Panc1 (cell line): Measurements from ENCODE around the gene LIPE. TPM values are rescaled to one million over a fixed set of nuclear protein-coding genes. Genes with fewer than 3 reads are reported as not detected.

Experiments
- ATAC-seq: fragments of 200-7000 bp; cut with Tn5 transposase; 2 replicates; pipeline ENCODE4 v1.9.1; 2020; ENCODE audit warnings: mild to moderate bottlenecking, moderate library complexity
- BruUV-seq: library from RNA; stranded (reverse); fragments of 400-500 nt; replicated peaks from 2 replicates; lab custom pipeline; 2021; lab: Mats Ljungman, UMichigan
- CTCF ChIA-PET: fragments of 300-600 bp; sonication (Branson Sonifier 250); formaldehyde crosslinking; loops from one replicate; lab custom pipeline; 2022; ENCODE audit warnings: antibody characterized with exemption; lab: Charles Lee
- POLR2A ChIA-PET: fragments of 300-600 bp; sonication (Branson Sonifier 250); formaldehyde crosslinking; loops from one replicate; lab custom pipeline; 2022; ENCODE audit warnings: antibody characterized with exemption; lab: Charles Lee
- DNase-seq: peaks from one replicate; pipeline ENCODE4 v3.0.0-alpha.2; 2010; ENCODE audit warnings: low read depth, low spot score
- H3K27ac ChIP-seq: 2 replicates; pipeline ENCODE4 v1.5.1; 2011; ENCODE audit warnings: mild to moderate bottlenecking, low read length, inconsistent platforms
- H3K27me3 ChIP-seq: fragments of 200-500 bp; sonication (Bioruptor generic); 2 replicates; pipeline ENCODE4 v1.6.0; 2014; ENCODE audit warnings: low read length, inconsistent platforms; ENCODE audit not compliant: control insufficient read depth, insufficient read depth
- H3K36me3 ChIP-seq: fragments of 200-500 bp; sonication (Bioruptor generic); 2 replicates; pipeline ENCODE4 v1.5.1; 2014; ENCODE audit warnings: inconsistent platforms, mild to moderate bottlenecking, low read length, moderate library complexity; ENCODE audit not compliant: control insufficient read depth, insufficient read depth
- H3K4me1 ChIP-seq: 2 replicates; pipeline ENCODE4 v1.5.1; 2011; ENCODE audit warnings: inconsistent platforms, mild to moderate bottlenecking, low read length, moderate library complexity; ENCODE audit not compliant: control insufficient read depth, insufficient read depth
- H3K4me3 ChIP-seq, 2 experiments: 2 replicates each; pipeline ENCODE4 v1.5.1; 2011 to 2012; ENCODE audit warnings: low read depth in 2 of 2, low read length in 2 of 2, mild to moderate bottlenecking in 2 of 2, inconsistent platforms in 1 of 2, moderate library complexity in 1 of 2
- H3K9me3 ChIP-seq: fragments of 200-500 bp; sonication (Bioruptor generic); 2 replicates; pipeline ENCODE4 v1.5.1; 2014; ENCODE audit warnings: low read depth, mild to moderate bottlenecking, inconsistent platforms, low read length, moderate library complexity; ENCODE audit not compliant: control insufficient read depth, insufficient read depth
- POLR2AphosphoS5 ChIP-seq: IDR thresholded peaks from 2 replicates; pipeline ENCODE4 v1.6.1; 2012; ENCODE audit warnings: mild to moderate bottlenecking, low read depth, low read length, moderate library complexity
- SIN3A ChIP-seq: IDR thresholded peaks from 2 replicates; pipeline ENCODE4 v1.6.1; 2012; ENCODE audit warnings: low read depth, mild to moderate bottlenecking, low read length, moderate library complexity, borderline replicate concordance; ENCODE audit not compliant: insufficient read depth
- TCF7L2 ChIP-seq: IDR thresholded peaks from 2 replicates; pipeline ENCODE4 v1.6.1; 2011; ENCODE audit warnings: mild to moderate bottlenecking, low read depth, low read length, inconsistent platforms
- in situ Hi-C: cut with HindIII; loops from 2 replicates; pipeline ENCODE4 v1.10.0; 2016; ENCODE audit warnings: low sequenced_read_pairs, low pct_unique_long_range_greater_than_20kb
- intact Hi-C: fragments of 100-400 bp; cut with micrococcal nuclease; formaldehyde crosslinking; loops from one replicate; pipeline ENCODE4 v1.10.0; 2022; ENCODE audit not compliant: unreplicated experiment
- total RNA-seq: library from RNA; stranded (reverse); gene quantifications from one replicate; pipeline ENCODE4 v1.2.1, GENCODE V29; 2021; ENCODE audit not compliant: unreplicated experiment
- TF ChIP-seq, protein P1 (sequence below), 2 experiments: IDR thresholded peaks; 2 replicates each; pipeline ENCODE4 v1.6.1; 2011 to 2012; ENCODE audit warnings: low read depth in 2 of 2, control low read depth in 1 of 2, low read length in 1 of 2, mild to moderate bottlenecking in 1 of 2, moderate library complexity in 1 of 2; ENCODE audit not compliant: insufficient read depth in 1 of 2
- TF ChIP-seq, protein P2 (sequence below): fragments of 450-650 bp; IDR thresholded peaks from 2 replicates; pipeline ENCODE4 v1.5.1; 2017; ENCODE audit warnings: mild to moderate bottlenecking

The LIPE gene
- total RNA-seq, 1 experiment from 2014 or later = 3.4 TPM

DNA sequence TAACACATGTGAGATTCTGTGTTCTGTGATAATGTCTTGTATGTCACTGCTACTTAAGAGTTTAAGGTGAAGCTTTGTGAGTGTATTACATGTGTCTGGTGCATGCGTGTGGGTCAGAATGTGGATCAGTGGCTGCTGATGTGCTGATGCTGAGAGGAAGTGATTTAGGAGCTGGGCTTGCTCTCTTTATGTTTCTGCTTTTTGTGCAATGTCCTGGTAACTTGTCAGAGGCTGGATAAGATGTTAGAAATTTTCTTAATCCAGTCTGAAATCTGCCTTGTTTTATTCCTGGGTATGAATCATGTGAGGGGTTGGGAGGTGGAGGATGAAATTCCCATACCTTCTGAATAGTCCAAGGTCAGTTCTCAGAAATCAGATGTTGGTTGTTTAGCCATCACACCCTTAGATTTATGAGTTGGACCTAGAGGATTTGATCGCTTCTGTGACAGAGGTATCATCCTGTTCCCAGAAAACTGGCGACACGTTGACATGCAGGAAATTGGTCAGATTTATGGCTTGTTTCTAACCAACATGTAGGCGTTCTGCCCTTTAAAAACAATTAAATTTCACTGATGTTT is 40.1 kb upstream of the LIPE start:
- intact Hi-C loops (no loop called here), in situ Hi-C loops (no loop called here)
- H3K4me1 ChIP-seq = 0 out of 2 replicates have a peak, but pooled peaks cover 2% of the 10 kb centered on the region
- CTCF ChIA-PET = no interaction called here
- H3K36me3 ChIP-seq = no peaks in the 10 kb centered on the region
- H3K4me3 ChIP-seq = no peak overlapping the region
- no peak overlapping the region for H3K27ac ChIP-seq
- TF ChIP-seq, protein P1, sequence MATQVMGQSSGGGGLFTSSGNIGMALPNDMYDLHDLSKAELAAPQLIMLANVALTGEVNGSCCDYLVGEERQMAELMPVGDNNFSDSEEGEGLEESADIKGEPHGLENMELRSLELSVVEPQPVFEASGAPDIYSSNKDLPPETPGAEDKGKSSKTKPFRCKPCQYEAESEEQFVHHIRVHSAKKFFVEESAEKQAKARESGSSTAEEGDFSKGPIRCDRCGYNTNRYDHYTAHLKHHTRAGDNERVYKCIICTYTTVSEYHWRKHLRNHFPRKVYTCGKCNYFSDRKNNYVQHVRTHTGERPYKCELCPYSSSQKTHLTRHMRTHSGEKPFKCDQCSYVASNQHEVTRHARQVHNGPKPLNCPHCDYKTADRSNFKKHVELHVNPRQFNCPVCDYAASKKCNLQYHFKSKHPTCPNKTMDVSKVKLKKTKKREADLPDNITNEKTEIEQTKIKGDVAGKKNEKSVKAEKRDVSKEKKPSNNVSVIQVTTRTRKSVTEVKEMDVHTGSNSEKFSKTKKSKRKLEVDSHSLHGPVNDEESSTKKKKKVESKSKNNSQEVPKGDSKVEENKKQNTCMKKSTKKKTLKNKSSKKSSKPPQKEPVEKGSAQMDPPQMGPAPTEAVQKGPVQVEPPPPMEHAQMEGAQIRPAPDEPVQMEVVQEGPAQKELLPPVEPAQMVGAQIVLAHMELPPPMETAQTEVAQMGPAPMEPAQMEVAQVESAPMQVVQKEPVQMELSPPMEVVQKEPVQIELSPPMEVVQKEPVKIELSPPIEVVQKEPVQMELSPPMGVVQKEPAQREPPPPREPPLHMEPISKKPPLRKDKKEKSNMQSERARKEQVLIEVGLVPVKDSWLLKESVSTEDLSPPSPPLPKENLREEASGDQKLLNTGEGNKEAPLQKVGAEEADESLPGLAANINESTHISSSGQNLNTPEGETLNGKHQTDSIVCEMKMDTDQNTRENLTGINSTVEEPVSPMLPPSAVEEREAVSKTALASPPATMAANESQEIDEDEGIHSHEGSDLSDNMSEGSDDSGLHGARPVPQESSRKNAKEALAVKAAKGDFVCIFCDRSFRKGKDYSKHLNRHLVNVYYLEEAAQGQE (IDR thresholded peaks at IDR 0.05; ENCODE audit: insufficient read depth in 1 of 2, low read depth in 2 of 2, low read length in 1 of 2) = no peak
- TF ChIP-seq SIN3A = no peak
- TF ChIP-seq, protein P2, sequence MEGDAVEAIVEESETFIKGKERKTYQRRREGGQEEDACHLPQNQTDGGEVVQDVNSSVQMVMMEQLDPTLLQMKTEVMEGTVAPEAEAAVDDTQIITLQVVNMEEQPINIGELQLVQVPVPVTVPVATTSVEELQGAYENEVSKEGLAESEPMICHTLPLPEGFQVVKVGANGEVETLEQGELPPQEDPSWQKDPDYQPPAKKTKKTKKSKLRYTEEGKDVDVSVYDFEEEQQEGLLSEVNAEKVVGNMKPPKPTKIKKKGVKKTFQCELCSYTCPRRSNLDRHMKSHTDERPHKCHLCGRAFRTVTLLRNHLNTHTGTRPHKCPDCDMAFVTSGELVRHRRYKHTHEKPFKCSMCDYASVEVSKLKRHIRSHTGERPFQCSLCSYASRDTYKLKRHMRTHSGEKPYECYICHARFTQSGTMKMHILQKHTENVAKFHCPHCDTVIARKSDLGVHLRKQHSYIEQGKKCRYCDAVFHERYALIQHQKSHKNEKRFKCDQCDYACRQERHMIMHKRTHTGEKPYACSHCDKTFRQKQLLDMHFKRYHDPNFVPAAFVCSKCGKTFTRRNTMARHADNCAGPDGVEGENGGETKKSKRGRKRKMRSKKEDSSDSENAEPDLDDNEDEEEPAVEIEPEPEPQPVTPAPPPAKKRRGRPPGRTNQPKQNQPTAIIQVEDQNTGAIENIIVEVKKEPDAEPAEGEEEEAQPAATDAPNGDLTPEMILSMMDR = no peak
- no peak for TF ChIP-seq POLR2AphosphoS5
- no peak for TF ChIP-seq TCF7L2
- BruUV-seq = no TSS peak
- no peaks in the 10 kb centered on the region for H3K27me3 ChIP-seq
- H3K9me3 ChIP-seq = no peaks in the 10 kb centered on the region
- POLR2A ChIA-PET = no interaction called here
- DNase-seq = no peak
- ATAC-seq = no peak

DNA sequence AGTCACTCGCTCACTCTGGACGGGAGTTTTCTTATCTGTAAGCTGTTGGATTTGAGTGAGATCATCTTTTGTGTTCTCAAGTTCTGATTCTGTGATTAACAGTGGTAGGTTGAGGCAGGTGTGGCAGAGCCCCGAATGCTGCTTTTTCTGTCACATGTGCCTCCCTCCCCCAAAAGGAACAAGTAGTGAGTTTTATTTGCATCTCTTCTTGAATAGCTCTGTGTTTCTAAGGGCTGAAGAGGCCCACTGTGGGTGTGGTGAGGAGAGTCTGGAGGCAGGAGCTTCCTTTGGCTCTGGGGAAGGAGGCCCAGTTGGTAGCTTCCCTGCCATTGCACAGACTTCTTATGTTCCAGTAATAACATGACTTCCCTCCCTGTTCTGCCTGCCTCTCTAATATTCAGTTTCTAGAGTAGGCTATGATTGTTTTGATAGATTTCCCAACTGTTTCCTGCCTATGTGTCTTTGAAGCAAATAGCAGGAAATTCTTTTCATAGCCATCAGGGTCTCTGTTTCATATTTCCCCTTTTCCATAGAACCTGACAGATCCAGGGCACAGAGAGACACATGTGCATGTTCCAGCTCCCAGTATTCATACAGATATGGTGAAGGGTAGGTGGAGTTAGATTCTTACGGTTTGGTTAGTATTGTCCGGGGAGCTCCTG is 39.5 kb upstream of the LIPE start:
- ATAC-seq = no peak

More for the DNA sequence above, 39.5 kb upstream of the LIPE start:
- ChIA-PET CTCF (interaction anchor here (0.6 kb wide), 2 partner anchors 13 to 130 kb away, joined by 3 to 4 read pairs; no protein-coding TSS in a partner anchor), POLR2A (no interaction called here)
- H3K27me3 ChIP-seq = no peaks in the 10 kb centered on the region
- H3K27ac ChIP-seq = no peak overlapping the region
- in situ Hi-C loops (no loop called here), intact Hi-C loops (no loop called here)
- H3K9me3 ChIP-seq = no peaks in the 10 kb centered on the region
- 0 out of 2 replicates have a peak, but pooled peaks cover 2% of the 10 kb centered on the region for H3K4me1 ChIP-seq
- H3K36me3 ChIP-seq = no peaks in the 10 kb centered on the region
- no peak for DNase-seq
- TF ChIP-seq SIN3A = no peak
- TF ChIP-seq, protein P1 (IDR thresholded peaks at IDR 0.05; ENCODE audit: insufficient read depth in 1 of 2, low read depth in 2 of 2, low read length in 1 of 2) = no peak
- no peak for TF ChIP-seq POLR2AphosphoS5
- TF ChIP-seq TCF7L2 = no peak
- TF ChIP-seq, protein P2 = no peak
- no peak overlapping the region for H3K4me3 ChIP-seq
- BruUV-seq = no TSS peak
